HepG2 (cell line): ENCODE measurements around the gene ZBTB46. TPM values are rescaled to one million over a fixed set of nuclear protein-coding genes. Genes with fewer than 3 reads are reported as not detected.
A peak's percentile ranks its signal among the peaks of the same experiment; 100 is the strongest.

Source experiments
- ARNT ChIP-seq: fragments of 450-650 bp; IDR thresholded peaks from 2 replicates; pipeline ENCODE4 v1.6.1; 2017
- DR1 ChIP-seq: sonication (generic); formaldehyde crosslinking; IDR thresholded peaks from 2 replicates; pipeline ENCODE4 v1.8.0; 2021; ENCODE audit warnings: mild to moderate bottlenecking, missing genetic modification reagents, inconsistent platforms
- GPN1 ChIP-seq: sonication (generic); formaldehyde crosslinking; IDR thresholded peaks from 2 replicates; pipeline ENCODE4 v1.5.1; 2020; ENCODE audit warnings: missing genetic modification reagents, borderline replicate concordance
- HNF4G ChIP-seq, 2 experiments: sonication (generic) in 1 of 2; formaldehyde crosslinking in 1 of 2; IDR thresholded peaks; 2 replicates each; pipeline versions ENCODE4 v1.4.0 to v1.6.1; 2011 to 2020; ENCODE audit warnings: borderline replicate concordance in 2 of 2, low read depth in 2 of 2, mild to moderate bottlenecking in 2 of 2, low read length in 1 of 2, missing genetic modification reagents in 1 of 2, moderate library complexity in 1 of 2
- HOXD1 ChIP-seq: sonication (generic); formaldehyde crosslinking; IDR thresholded peaks from 2 replicates; pipeline ENCODE4 v1.5.0; 2020; ENCODE audit warnings: missing genetic modification reagents
- PRPF4 ChIP-seq: fragments of 200-400 bp; formaldehyde crosslinking; IDR thresholded peaks from 2 replicates; pipeline ENCODE4 v1.6.1; 2016; ENCODE audit warnings: low read length, low read depth; ENCODE audit not compliant: poor library complexity, severe bottlenecking
- RXRA ChIP-seq: sonication (generic); formaldehyde crosslinking; IDR thresholded peaks from 2 replicates; pipeline ENCODE4 v1.5.1; 2020; ENCODE audit warnings: missing genetic modification reagents
- RXRB ChIP-seq: IDR thresholded peaks from 2 replicates; pipeline ENCODE4 v1.6.1; 2016; ENCODE audit warnings: borderline replicate concordance, missing genetic modification reagents, missing compliant biosample characterization
- TBP ChIP-seq: sonication (generic); formaldehyde crosslinking; IDR thresholded peaks from 2 replicates; pipeline ENCODE4 v1.5.0; 2020; ENCODE audit warnings: missing genetic modification reagents
- U2AF1 ChIP-seq: fragments of 200-400 bp; formaldehyde crosslinking; optimal IDR thresholded peaks from 2 replicates; pipeline ENCODE3; 2017; ENCODE audit warnings: mild to moderate bottlenecking, low read depth, low read length
- ZFP36 ChIP-seq: fragments of 150-350 bp; IDR thresholded peaks from 2 replicates; pipeline ENCODE4 v1.6.1; 2018; ENCODE audit warnings: borderline replicate concordance, low read length, low read depth; ENCODE audit not compliant: partially characterized antibody
- ZNF33B ChIP-seq: sonication (generic); formaldehyde crosslinking; IDR thresholded peaks from 2 replicates; pipeline ENCODE4 v1.5.1; 2020; ENCODE audit warnings: mild to moderate bottlenecking, missing genetic modification reagents
- ZNF343 ChIP-seq: sonication (generic); formaldehyde crosslinking; IDR thresholded peaks from 2 replicates; pipeline ENCODE4 v1.4.0; 2020; ENCODE audit warnings: mild to moderate bottlenecking, missing genetic modification reagents
- ZNF460 ChIP-seq: sonication (generic); formaldehyde crosslinking; IDR thresholded peaks from 2 replicates; pipeline ENCODE4 v1.5.1; 2020; ENCODE audit warnings: missing genetic modification reagents, mild to moderate bottlenecking, borderline replicate concordance
- ZNF512B ChIP-seq: sonication (generic); formaldehyde crosslinking; IDR thresholded peaks from 2 replicates; pipeline ENCODE4 v1.5.1; 2020; ENCODE audit warnings: missing genetic modification reagents, mild to moderate bottlenecking, borderline replicate concordance
- ZNF619 ChIP-seq: sonication (generic); formaldehyde crosslinking; IDR thresholded peaks from 2 replicates; pipeline ENCODE4 v1.4.0; 2020; ENCODE audit warnings: mild to moderate bottlenecking, missing genetic modification reagents
- ZNF792 ChIP-seq: IDR thresholded peaks from 2 replicates; pipeline ENCODE4 v1.6.1; 2016
- ZSCAN5A ChIP-seq: sonication (generic); formaldehyde crosslinking; IDR thresholded peaks from 2 replicates; pipeline ENCODE4 v1.8.0; 2022; ENCODE audit warnings: mild to moderate bottlenecking, missing genetic modification reagents, borderline replicate concordance
- polyA plus RNA-seq, 8 experiments: library from polyadenylated mRNA; depleted of rRNA in 3 of 8; stranded (reverse) in 7 of 8; unstranded in 1 of 8; fragments of >200 nt; fragmentation: Illumina TruSeq in 4 of 8; extraction: Trizol in 4 of 8; gene quantifications; 2 replicates each; pipeline versions ENCODE4 v1.2.1 to v1.2.3, GENCODE V29; 2011 to 2016; ENCODE audit warnings: low read depth in 4 of 8, missing spikeins in 1 of 8, mixed read lengths in 1 of 8; ENCODE audit not compliant: insufficient read depth in 1 of 8
- total RNA-seq, 5 experiments: library from RNA; depleted of rRNA; stranded (reverse); fragments of >200 nt; fragmentation: Illumina TruSeq; extraction: Trizol; gene quantifications; 2 replicates each; pipeline ENCODE4 v1.2.3, GENCODE V29; 2016; ENCODE audit warnings: low read depth in 1 of 5
- TF ChIP-seq, protein P1 (sequence below): IDR thresholded peaks from 2 replicates; pipeline ENCODE4 v1.6.1; 2016; ENCODE audit warnings: low read depth, missing genetic modification reagents, missing compliant biosample characterization

Gene ZBTB46
- total and polyA plus RNA-seq, 2 of the 13 experiments (the other 11 are each of a cell fraction or from before 2014, with no cell fraction given) = 1.6 to 13.5 TPM

- TF ChIP-seq ZSCAN5A = no peak
- TF ChIP-seq, protein P1, sequence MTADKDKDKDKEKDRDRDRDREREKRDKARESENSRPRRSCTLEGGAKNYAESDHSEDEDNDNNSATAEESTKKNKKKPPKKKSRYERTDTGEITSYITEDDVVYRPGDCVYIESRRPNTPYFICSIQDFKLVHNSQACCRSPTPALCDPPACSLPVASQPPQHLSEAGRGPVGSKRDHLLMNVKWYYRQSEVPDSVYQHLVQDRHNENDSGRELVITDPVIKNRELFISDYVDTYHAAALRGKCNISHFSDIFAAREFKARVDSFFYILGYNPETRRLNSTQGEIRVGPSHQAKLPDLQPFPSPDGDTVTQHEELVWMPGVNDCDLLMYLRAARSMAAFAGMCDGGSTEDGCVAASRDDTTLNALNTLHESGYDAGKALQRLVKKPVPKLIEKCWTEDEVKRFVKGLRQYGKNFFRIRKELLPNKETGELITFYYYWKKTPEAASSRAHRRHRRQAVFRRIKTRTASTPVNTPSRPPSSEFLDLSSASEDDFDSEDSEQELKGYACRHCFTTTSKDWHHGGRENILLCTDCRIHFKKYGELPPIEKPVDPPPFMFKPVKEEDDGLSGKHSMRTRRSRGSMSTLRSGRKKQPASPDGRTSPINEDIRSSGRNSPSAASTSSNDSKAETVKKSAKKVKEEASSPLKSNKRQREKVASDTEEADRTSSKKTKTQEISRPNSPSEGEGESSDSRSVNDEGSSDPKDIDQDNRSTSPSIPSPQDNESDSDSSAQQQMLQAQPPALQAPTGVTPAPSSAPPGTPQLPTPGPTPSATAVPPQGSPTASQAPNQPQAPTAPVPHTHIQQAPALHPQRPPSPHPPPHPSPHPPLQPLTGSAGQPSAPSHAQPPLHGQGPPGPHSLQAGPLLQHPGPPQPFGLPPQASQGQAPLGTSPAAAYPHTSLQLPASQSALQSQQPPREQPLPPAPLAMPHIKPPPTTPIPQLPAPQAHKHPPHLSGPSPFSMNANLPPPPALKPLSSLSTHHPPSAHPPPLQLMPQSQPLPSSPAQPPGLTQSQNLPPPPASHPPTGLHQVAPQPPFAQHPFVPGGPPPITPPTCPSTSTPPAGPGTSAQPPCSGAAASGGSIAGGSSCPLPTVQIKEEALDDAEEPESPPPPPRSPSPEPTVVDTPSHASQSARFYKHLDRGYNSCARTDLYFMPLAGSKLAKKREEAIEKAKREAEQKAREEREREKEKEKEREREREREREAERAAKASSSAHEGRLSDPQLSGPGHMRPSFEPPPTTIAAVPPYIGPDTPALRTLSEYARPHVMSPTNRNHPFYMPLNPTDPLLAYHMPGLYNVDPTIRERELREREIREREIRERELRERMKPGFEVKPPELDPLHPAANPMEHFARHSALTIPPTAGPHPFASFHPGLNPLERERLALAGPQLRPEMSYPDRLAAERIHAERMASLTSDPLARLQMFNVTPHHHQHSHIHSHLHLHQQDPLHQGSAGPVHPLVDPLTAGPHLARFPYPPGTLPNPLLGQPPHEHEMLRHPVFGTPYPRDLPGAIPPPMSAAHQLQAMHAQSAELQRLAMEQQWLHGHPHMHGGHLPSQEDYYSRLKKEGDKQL (CRISPR knock-in tag) = 0 out of 2 replicates have a peak, but pooled peaks have one; percentile 47
- peak; percentile 60; the same call in 1 of the 2 replicates for TF ChIP-seq ZNF619 (CRISPR knock-in tag)
- no peak for TF ChIP-seq U2AF1
- no peak for TF ChIP-seq ZNF512B
- peak; percentile 70; the same call in 1 of the 2 replicates for TF ChIP-seq RXRA
- 0 out of 2 replicates have a peak, but pooled peaks have one; percentile 70 for TF ChIP-seq ZNF33B (CRISPR knock-in tag)
- no peak; the same call in 1 of the 2 replicates for TF ChIP-seq GPN1
- TF ChIP-seq HOXD1 (CRISPR knock-in tag) = no peak
- TF ChIP-seq TBP (CRISPR knock-in tag) = no peak
- TF ChIP-seq ZFP36 = no peak
- peak; percentile 76; the same call in 1 of the 2 replicates for TF ChIP-seq ZNF460 (CRISPR knock-in tag)
- no peak for TF ChIP-seq PRPF4
- peak; percentile 32; the same call in 1 of the 2 replicates for TF ChIP-seq HNF4G (IDR thresholded peaks at IDR 0.05; ENCODE audit: borderline replicate concordance, low read depth, low read length)
- TF ChIP-seq HNF4G (CRISPR knock-in tag; IDR thresholded peaks at IDR 0.05; ENCODE audit: borderline replicate concordance, low read depth) = peak; percentile 35
- TF ChIP-seq DR1 (CRISPR knock-in tag) = no peak
- TF ChIP-seq ZNF343 (CRISPR knock-in tag) = peak; percentile 85
- TF ChIP-seq ARNT = no peak
- TF ChIP-seq ZNF792 (CRISPR knock-in tag) = peak; percentile 90
- TF ChIP-seq RXRB = peak; percentile 78
Observed at GRCh38 chr20:63863798-63864544, 32.9 kb upstream of the ZBTB46 start (continued).
